ENCODE results near the gene FAM171A1.

Gene FAM171A1

GRCh38 chr10:15167411-15168290, 203.4 kb downstream of the FAM171A1 start:
- DNase-seq: peak; percentile 36

DNA sequence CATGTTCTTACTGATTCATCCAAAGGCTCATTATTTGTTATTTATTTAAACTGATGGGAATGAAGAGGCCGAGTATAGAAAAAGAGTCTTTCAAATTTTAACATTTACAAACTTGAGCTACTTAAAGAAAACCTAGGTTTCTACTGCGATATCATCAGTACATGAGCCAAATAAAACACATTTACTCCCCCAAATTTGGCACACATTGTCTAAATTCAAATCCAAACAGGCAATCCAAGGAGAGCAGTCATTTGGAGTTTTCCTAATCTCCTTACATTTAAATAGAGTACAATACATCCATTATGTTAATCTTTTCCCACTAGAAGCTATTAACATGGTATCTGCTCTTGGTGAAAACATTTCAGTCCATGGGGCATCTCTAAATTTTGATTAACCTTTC, 204.8 kb downstream of the FAM171A1 start:
- no peak for DNase-seq

DNA sequence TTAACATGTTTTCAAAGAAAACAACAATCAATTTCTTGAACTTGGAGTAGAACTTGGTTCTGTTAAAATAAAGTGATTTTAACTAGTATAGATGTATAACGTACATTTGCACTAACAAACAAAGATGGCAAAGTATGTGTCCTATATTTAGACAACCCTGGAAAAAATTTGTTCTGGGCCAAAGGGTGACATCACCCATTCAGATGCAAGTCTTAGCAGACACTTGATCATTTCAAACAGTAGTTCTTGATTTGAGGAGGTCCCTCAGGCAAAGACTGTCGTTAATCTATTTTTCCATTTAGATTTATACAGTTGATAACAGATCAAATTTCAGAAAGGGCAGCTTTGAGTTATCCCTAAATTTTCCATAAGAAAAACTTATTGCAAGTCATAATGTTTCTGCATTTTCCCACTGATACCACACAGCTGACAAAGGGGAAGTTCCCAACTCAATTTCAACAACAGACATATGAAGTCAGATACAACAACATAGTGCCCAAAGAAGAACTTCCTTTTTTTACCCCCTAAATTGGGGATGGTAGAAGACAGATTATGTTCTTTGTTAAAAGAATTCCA, 207.7 kb downstream of the FAM171A1 start:
- DNase-seq: no peak
